HepG2 (cell line): ENCODE data around the gene KHK. TPM values are rescaled to one million over a fixed set of nuclear protein-coding genes. Genes with fewer than 3 reads are reported as not detected.
A peak's percentile ranks its signal among the peaks of the same experiment; 100 is the strongest.

Experiments
- CENPT ChIP-seq: sonication (generic); formaldehyde crosslinking; IDR thresholded peaks from 2 replicates; pipeline ENCODE4 v1.8.0; 2022; ENCODE audit warnings: low read depth, mild to moderate bottlenecking, moderate library complexity, missing genetic modification reagents
- POLR2G ChIP-seq: fragments of 200-400 bp; formaldehyde crosslinking; IDR thresholded peaks from 2 replicates; pipeline ENCODE4 v1.6.1; 2018; ENCODE audit warnings: mild to moderate bottlenecking, low read depth, low read length, moderate library complexity
- RBM39 ChIP-seq: fragments of 200-400 bp; formaldehyde crosslinking; IDR thresholded peaks from one replicate; pipeline ENCODE4 v1.6.1; 2018; ENCODE audit warnings: antibody characterized with exemption, mild to moderate bottlenecking, low read depth, low read length; ENCODE audit not compliant: poor library complexity, severe bottlenecking
- TCF12 ChIP-seq, 2 experiments: fragments of 450-650 bp in 1 of 2; sonication (generic) in 1 of 2; formaldehyde crosslinking in 1 of 2; IDR thresholded peaks; 2 replicates each; pipeline versions ENCODE4 v1.6.1 to v1.8.0; 2017 to 2022; ENCODE audit warnings: antibody characterized with exemption in 1 of 2, mild to moderate bottlenecking in 1 of 2, missing genetic modification reagents in 1 of 2, moderate library complexity in 1 of 2
- ZMYM4 ChIP-seq: sonication (generic); formaldehyde crosslinking; IDR thresholded peaks from 2 replicates; pipeline ENCODE4 v1.8.1; 2023; ENCODE audit warnings: mild to moderate bottlenecking, missing genetic modification reagents
- ZNF121 ChIP-seq: sonication (generic); formaldehyde crosslinking; IDR thresholded peaks from 2 replicates; pipeline ENCODE4 v1.5.0; 2020; ENCODE audit warnings: mild to moderate bottlenecking, missing genetic modification reagents
- ZNF234 ChIP-seq: sonication (generic); formaldehyde crosslinking; conservative IDR thresholded peaks from 2 replicates; pipeline ENCODE4 v1.5.1; 2020; ENCODE audit warnings: mild to moderate bottlenecking, missing genetic modification reagents
- ZNF253 ChIP-seq: sonication (generic); formaldehyde crosslinking; IDR thresholded peaks from 2 replicates; pipeline ENCODE4 v1.8.0; 2022; ENCODE audit warnings: mild to moderate bottlenecking, missing genetic modification reagents, borderline replicate concordance
- ZNF605 ChIP-seq: sonication (generic); formaldehyde crosslinking; IDR thresholded peaks from 2 replicates; pipeline ENCODE4 v1.8.0; 2022; ENCODE audit warnings: mild to moderate bottlenecking, missing genetic modification reagents
- ZNF747 ChIP-seq: sonication (generic); formaldehyde crosslinking; IDR thresholded peaks from 2 replicates; pipeline ENCODE4 v1.8.1; 2023; ENCODE audit warnings: missing genetic modification reagents, mild to moderate bottlenecking, borderline replicate concordance
- polyA plus RNA-seq, 8 experiments: library from polyadenylated mRNA; depleted of rRNA in 3 of 8; stranded (reverse) in 7 of 8; unstranded in 1 of 8; fragments of >200 nt; fragmentation: Illumina TruSeq in 4 of 8; extraction: Trizol in 4 of 8; gene quantifications; 2 replicates each; pipeline versions ENCODE4 v1.2.1 to v1.2.3, GENCODE V29; 2011 to 2016; ENCODE audit warnings: low read depth in 4 of 8, missing spikeins in 1 of 8, mixed read lengths in 1 of 8; ENCODE audit not compliant: insufficient read depth in 1 of 8
- total RNA-seq, 5 experiments: library from RNA; depleted of rRNA; stranded (reverse); fragments of >200 nt; fragmentation: Illumina TruSeq; extraction: Trizol; gene quantifications; 2 replicates each; pipeline ENCODE4 v1.2.3, GENCODE V29; 2016; ENCODE audit warnings: low read depth in 1 of 5
- TF ChIP-seq, protein P1 (sequence below): sonication (generic); formaldehyde crosslinking; conservative IDR thresholded peaks from 2 replicates; pipeline ENCODE4 v1.4.0; 2020; ENCODE audit warnings: missing genetic modification reagents
- TF ChIP-seq, protein P2 (sequence below): sonication (generic); formaldehyde crosslinking; IDR thresholded peaks from 2 replicates; pipeline ENCODE4 v1.4.0; 2020; ENCODE audit warnings: missing genetic modification reagents
- TF ChIP-seq, protein P3 (sequence below): sonication (generic); formaldehyde crosslinking; IDR thresholded peaks from 2 replicates; pipeline ENCODE4 v1.9.0; 2021; ENCODE audit warnings: mild to moderate bottlenecking, missing genetic modification reagents
- TF ChIP-seq, protein P4 (sequence below): sonication (generic); formaldehyde crosslinking; IDR thresholded peaks from 2 replicates; pipeline ENCODE4 v1.8.0; 2022; ENCODE audit warnings: missing genetic modification reagents, mild to moderate bottlenecking, inconsistent platforms, borderline replicate concordance

Gene KHK
- total and polyA plus RNA-seq, 2 of the 13 experiments (the other 11 are each of a cell fraction or from before 2014, with no cell fraction given): 40.9 to 99.2 TPM

DNA sequence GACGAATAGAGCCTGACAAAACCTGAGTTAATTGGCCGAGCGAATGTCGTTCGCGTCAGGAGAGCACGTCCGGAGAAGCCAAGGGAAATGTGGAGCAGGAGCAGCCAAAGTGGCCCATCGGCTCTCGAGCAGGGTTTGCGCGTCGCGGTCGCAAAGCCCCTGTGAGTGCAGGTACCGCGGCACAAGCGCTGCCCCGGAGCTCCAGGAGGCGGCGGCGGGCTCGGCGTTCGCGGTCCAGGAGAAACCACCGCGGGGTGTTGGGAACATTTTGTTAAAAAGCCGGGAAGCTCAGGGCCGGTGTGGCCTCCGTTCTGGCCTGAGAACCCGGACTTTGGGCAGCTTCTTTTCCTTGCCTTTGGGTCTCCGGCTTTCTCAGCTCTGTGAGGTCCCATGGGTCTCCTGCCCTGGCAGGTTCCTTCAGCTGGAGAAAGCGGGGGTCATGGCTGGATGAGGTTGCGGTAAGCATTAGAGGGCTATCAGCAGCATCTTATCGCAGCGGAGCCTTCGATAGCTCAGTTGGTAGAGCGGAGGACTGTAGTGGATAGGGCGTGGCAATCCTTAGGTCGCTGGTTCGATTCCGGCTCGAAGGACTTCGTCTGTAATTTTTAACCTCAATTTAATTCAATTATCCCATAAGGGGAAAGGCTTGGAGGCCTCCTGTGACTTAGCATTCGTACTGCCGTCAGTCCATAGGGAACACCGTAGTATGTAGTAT, 36.1 kb upstream of the KHK start (continued):
- TF ChIP-seq, protein P1, sequence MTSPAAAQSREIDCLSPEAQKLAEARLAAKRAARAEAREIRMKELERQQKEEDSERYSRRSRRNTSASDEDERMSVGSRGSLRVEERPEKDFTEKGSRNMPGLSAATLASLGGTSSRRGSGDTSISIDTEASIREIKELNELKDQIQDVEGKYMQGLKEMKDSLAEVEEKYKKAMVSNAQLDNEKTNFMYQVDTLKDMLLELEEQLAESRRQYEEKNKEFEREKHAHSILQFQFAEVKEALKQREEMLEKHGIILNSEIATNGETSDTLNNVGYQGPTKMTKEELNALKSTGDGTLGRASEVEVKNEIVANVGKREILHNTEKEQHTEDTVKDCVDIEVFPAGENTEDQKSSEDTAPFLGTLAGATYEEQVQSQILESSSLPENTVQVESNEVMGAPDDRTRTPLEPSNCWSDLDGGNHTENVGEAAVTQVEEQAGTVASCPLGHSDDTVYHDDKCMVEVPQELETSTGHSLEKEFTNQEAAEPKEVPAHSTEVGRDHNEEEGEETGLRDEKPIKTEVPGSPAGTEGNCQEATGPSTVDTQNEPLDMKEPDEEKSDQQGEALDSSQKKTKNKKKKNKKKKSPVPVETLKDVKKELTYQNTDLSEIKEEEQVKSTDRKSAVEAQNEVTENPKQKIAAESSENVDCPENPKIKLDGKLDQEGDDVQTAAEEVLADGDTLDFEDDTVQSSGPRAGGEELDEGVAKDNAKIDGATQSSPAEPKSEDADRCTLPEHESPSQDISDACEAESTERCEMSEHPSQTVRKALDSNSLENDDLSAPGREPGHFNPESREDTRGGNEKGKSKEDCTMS: 0 out of 2 replicates have a peak, but pooled peaks have one; percentile 12
- TF ChIP-seq POLR2G: peak; percentile 89
- TF ChIP-seq RBM39: peak; percentile 77
- TF ChIP-seq ZNF121 (CRISPR knock-in tag): peak; percentile 26; the same call in 1 of the 2 replicates
- TF ChIP-seq, protein P2, sequence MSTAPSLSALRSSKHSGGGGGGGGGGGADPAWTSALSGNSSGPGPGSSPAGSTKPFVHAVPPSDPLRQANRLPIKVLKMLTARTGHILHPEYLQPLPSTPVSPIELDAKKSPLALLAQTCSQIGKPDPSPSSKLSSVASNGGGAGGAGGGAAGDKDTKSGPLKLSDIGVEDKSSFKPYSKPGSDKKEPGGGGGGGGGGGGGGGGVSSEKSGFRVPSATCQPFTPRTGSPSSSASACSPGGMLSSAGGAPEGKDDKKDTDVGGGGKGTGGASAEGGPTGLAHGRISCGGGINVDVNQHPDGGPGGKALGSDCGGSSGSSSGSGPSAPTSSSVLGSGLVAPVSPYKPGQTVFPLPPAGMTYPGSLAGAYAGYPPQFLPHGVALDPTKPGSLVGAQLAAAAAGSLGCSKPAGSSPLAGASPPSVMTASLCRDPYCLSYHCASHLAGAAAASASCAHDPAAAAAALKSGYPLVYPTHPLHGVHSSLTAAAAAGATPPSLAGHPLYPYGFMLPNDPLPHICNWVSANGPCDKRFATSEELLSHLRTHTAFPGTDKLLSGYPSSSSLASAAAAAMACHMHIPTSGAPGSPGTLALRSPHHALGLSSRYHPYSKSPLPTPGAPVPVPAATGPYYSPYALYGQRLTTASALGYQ: peak; percentile 66
- TF ChIP-seq ZNF234: 0 out of 2 replicates have a peak, but pooled peaks have one; percentile 24
- no peak for TF ChIP-seq ZNF253
- TF ChIP-seq ZNF747 (CRISPR knock-in tag): peak; percentile 92
- TF ChIP-seq, protein P3, sequence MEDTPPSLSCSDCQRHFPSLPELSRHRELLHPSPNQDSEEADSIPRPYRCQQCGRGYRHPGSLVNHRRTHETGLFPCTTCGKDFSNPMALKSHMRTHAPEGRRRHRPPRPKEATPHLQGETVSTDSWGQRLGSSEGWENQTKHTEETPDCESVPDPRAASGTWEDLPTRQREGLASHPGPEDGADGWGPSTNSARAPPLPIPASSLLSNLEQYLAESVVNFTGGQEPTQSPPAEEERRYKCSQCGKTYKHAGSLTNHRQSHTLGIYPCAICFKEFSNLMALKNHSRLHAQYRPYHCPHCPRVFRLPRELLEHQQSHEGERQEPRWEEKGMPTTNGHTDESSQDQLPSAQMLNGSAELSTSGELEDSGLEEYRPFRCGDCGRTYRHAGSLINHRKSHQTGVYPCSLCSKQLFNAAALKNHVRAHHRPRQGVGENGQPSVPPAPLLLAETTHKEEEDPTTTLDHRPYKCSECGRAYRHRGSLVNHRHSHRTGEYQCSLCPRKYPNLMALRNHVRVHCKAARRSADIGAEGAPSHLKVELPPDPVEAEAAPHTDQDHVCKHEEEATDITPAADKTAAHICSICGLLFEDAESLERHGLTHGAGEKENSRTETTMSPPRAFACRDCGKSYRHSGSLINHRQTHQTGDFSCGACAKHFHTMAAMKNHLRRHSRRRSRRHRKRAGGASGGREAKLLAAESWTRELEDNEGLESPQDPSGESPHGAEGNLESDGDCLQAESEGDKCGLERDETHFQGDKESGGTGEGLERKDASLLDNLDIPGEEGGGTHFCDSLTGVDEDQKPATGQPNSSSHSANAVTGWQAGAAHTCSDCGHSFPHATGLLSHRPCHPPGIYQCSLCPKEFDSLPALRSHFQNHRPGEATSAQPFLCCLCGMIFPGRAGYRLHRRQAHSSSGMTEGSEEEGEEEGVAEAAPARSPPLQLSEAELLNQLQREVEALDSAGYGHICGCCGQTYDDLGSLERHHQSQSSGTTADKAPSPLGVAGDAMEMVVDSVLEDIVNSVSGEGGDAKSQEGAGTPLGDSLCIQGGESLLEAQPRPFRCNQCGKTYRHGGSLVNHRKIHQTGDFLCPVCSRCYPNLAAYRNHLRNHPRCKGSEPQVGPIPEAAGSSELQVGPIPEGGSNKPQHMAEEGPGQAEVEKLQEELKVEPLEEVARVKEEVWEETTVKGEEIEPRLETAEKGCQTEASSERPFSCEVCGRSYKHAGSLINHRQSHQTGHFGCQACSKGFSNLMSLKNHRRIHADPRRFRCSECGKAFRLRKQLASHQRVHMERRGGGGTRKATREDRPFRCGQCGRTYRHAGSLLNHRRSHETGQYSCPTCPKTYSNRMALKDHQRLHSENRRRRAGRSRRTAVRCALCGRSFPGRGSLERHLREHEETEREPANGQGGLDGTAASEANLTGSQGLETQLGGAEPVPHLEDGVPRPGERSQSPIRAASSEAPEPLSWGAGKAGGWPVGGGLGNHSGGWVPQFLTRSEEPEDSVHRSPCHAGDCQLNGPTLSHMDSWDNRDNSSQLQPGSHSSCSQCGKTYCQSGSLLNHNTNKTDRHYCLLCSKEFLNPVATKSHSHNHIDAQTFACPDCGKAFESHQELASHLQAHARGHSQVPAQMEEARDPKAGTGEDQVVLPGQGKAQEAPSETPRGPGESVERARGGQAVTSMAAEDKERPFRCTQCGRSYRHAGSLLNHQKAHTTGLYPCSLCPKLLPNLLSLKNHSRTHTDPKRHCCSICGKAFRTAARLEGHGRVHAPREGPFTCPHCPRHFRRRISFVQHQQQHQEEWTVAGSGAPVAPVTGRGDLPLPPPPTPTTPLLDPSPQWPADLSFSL (CRISPR knock-in tag): no peak
- TF ChIP-seq, protein P4, sequence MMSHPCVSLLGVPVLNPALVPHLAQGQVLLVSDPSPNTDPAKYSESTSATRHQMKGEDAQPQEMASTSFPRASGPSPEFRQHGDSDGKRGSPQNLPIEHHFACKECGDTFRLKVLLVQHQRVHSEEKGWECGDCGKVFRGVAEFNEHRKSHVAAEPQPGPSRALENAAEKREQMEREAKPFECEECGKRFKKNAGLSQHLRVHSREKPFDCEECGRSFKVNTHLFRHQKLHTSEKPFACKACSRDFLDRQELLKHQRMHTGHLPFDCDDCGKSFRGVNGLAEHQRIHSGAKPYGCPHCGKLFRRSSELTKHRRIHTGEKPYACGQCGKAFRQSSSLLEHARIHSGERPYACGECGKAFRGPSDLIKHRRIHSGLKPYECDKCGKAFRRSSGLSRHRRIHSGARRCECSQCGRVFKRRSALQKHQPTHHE (CRISPR knock-in tag): peak; percentile 20; the same call in 1 of the 2 replicates
- TF ChIP-seq ZMYM4 (CRISPR knock-in tag): peak; percentile 71
- peak; percentile 10; the same call in 1 of the 2 replicates for TF ChIP-seq ZNF605 (CRISPR knock-in tag)
- TF ChIP-seq TCF12 (IDR thresholded peaks at IDR 0.05): no peak
- TF ChIP-seq TCF12 (CRISPR knock-in tag; IDR thresholded peaks at IDR 0.05): no peak
- TF ChIP-seq CENPT (CRISPR knock-in tag): peak; percentile 82; the same call in 1 of the 2 replicates
